Trophoblast cell (in vitro differentiated cells and primary cell): ENCODE results near the gene DPH6.

Experiments used
- DNase-seq, 2 donors: peaks; one replicate each; pipeline ENCODE4 v3.0.0-alpha.2; 2016
- H2AFZ ChIP-seq: 2 replicates; pipeline ENCODE4 v1.6.1; 2013; ENCODE audit warnings: low read length, moderate library complexity, mild to moderate bottlenecking; ENCODE audit not compliant: insufficient read depth, poor library complexity
- H2AK5ac ChIP-seq: 2 replicates; pipeline ENCODE4 v1.6.1; 2013; ENCODE audit warnings: mild to moderate bottlenecking, low read length
- H2BK120ac ChIP-seq: 2 replicates; pipeline ENCODE4 v1.6.1; 2013; ENCODE audit warnings: low read length, mild to moderate bottlenecking, moderate library complexity; ENCODE audit not compliant: insufficient read depth, poor library complexity
- H2BK12ac ChIP-seq: 2 replicates; pipeline ENCODE4 v1.6.1; 2013; ENCODE audit warnings: mild to moderate bottlenecking, low read length, moderate library complexity
- H2BK5ac ChIP-seq: 2 replicates; pipeline ENCODE4 v1.6.1; 2013; ENCODE audit warnings: low read length, low read depth, moderate library complexity, mild to moderate bottlenecking; ENCODE audit not compliant: poor library complexity
- H3K14ac ChIP-seq: 2 replicates; pipeline ENCODE4 v1.6.1; 2013; ENCODE audit warnings: mild to moderate bottlenecking, low read length
- H3K18ac ChIP-seq: 2 replicates; pipeline ENCODE4 v1.6.1; 2013; ENCODE audit warnings: mild to moderate bottlenecking, low read length
- H3K23ac ChIP-seq: 2 replicates; pipeline ENCODE4 v1.6.1; 2013; ENCODE audit warnings: low read length
- H3K27ac ChIP-seq: 2 replicates; pipeline ENCODE4 v1.5.1; 2013; ENCODE audit warnings: low read depth, mild to moderate bottlenecking, inconsistent platforms, low read length, moderate library complexity
- H3K27me3 ChIP-seq: 2 replicates; pipeline ENCODE4 v1.6.1; 2013; ENCODE audit warnings: inconsistent platforms, mild to moderate bottlenecking, low read length, moderate library complexity; ENCODE audit not compliant: insufficient read depth
- H3K36me3 ChIP-seq, 2 experiments: 1 replicate in 1 of 2; 2 replicates in 1 of 2; pipeline ENCODE4 v1.6.1; 2013; ENCODE audit warnings: low read length in 2 of 2, mild to moderate bottlenecking in 2 of 2, moderate library complexity in 1 of 2; ENCODE audit not compliant: insufficient read depth in 2 of 2, control insufficient read depth in 1 of 2
- H3K4ac ChIP-seq: 2 replicates; pipeline ENCODE4 v1.6.1; 2013; ENCODE audit warnings: low read depth, mild to moderate bottlenecking, low read length, moderate library complexity
- H3K4me1 ChIP-seq, 2 experiments: 1 replicate in 1 of 2; 2 replicates in 1 of 2; pipeline ENCODE4 v1.6.1; 2013; ENCODE audit warnings: low read length in 2 of 2, mild to moderate bottlenecking in 2 of 2, moderate library complexity in 1 of 2; ENCODE audit not compliant: insufficient read depth in 2 of 2, control insufficient read depth in 1 of 2
- H3K4me2 ChIP-seq: 2 replicates; pipeline ENCODE4 v1.6.1; 2013; ENCODE audit warnings: inconsistent platforms, mild to moderate bottlenecking, low read length, moderate library complexity
- H3K4me3 ChIP-seq: 2 replicates; pipeline ENCODE4 v1.5.1; 2013; ENCODE audit warnings: mild to moderate bottlenecking, low read depth, low read length, inconsistent platforms
- H3K79me1 ChIP-seq: one replicate; pipeline ENCODE4 v1.6.1; 2013; ENCODE audit warnings: low read length
- H3K79me2 ChIP-seq: 2 replicates; pipeline ENCODE4 v1.6.1; 2013; ENCODE audit warnings: low read length, mild to moderate bottlenecking; ENCODE audit not compliant: control insufficient read depth, insufficient read depth, poor library complexity
- H3K9ac ChIP-seq: 2 replicates; pipeline ENCODE4 v1.6.1; 2013; ENCODE audit warnings: mild to moderate bottlenecking, low read length
- H3K9me3 ChIP-seq: 2 replicates; pipeline ENCODE4 v1.6.1; 2013; ENCODE audit warnings: low read depth, mild to moderate bottlenecking, control low read depth, inconsistent platforms, low read length; ENCODE audit not compliant: insufficient read depth
- H4K12ac ChIP-seq: 2 replicates; pipeline ENCODE4 v1.6.1; 2013; ENCODE audit warnings: low read depth, mild to moderate bottlenecking, low read length, moderate library complexity
- H4K8ac ChIP-seq: 2 replicates; pipeline ENCODE4 v1.6.1; 2013; ENCODE audit warnings: low read depth, mild to moderate bottlenecking, low read length, moderate library complexity
- H4K91ac ChIP-seq: one replicate; pipeline ENCODE4 v1.6.1; 2013; ENCODE audit warnings: low read depth, mild to moderate bottlenecking, low read length, moderate library complexity
- WGBS: extraction: QIAGEN DNeasy Blood & Tissue Kit; methylation state at CpG from one replicate; pipeline ENCODE4 v1.1.7; 2013; ENCODE audit warnings: missing lambda C conversion rate; ENCODE audit not compliant: insufficient read length, insufficient coverage; ENCODE audit errors: extremely low coverage; 5-methylcytosine and 5-hydroxymethylcytosine counted together

The DPH6 gene

GRCh38 chr15:35550957-35551356 lies 5.0 kb upstream of the DPH6 start:
- H2BK5ac ChIP-seq = no peak overlapping the region
- peaks cover 0 to 3% of the 10 kb centered on the region in 2 experiments for H3K4me1 ChIP-seq
- H3K36me3 ChIP-seq = no peaks in the 10 kb centered on the region
- no peaks in the 10 kb centered on the region for H3K9me3 ChIP-seq
- H3K9ac ChIP-seq = no peak overlapping the region
- no peak overlapping the region for H2AK5ac ChIP-seq
- H3K79me2 ChIP-seq = peaks cover 3% of the 10 kb centered on the region
- DNase-seq = no peak
- peak overlapping the region; percentile 4 for H3K4me3 ChIP-seq
- no peaks in the 10 kb centered on the region for H3K27me3 ChIP-seq
- H3K27ac ChIP-seq = no peak overlapping the region
- no peak overlapping the region for H3K4me2 ChIP-seq
- H2BK120ac ChIP-seq = no peak overlapping the region
- H3K79me1 ChIP-seq = peaks cover 6% of the 10 kb centered on the region
- no peak overlapping the region for H3K4ac ChIP-seq
- no CpG with 5 or more reads among the region's 5 CpGs for WGBS
- no peak overlapping the region for H3K14ac ChIP-seq
- no peak overlapping the region for H4K12ac ChIP-seq
- no peak overlapping the region for H3K23ac ChIP-seq
- no peak overlapping the region for H2BK12ac ChIP-seq
- no peak overlapping the region for H4K91ac ChIP-seq
- H2AFZ ChIP-seq = no peak overlapping the region
- H4K8ac ChIP-seq = no peak overlapping the region
- no peak overlapping the region for H3K18ac ChIP-seq

DNA sequence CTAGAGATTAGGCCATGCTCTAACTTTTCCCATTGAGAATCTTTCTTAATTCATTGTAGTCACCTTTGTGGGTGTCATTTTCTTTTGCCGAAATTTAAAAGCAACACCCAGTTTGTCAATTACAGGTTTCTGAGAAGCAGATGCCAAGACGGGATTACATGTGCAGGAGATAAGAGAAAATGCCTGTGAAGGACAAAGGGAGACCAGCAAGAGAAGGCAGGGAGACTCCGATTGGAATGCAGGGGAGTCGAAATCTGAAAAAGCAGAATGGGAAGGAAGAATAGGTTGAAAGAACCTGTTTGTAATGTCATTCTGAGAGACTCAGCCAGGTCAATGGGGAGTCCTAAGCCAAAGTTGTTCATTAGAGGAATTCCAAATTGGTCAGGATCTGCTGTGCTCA lies 3.6 kb upstream of the DPH6 start:
- Histone ChIP-seq H2BK5ac (no peak overlapping the region), H3K4me1 (peaks cover 0 to 3% of the 10 kb centered on the region in 2 experiments), H3K79me2 (peaks cover 5% of the 10 kb centered on the region), H2AK5ac (no peak overlapping the region), H4K8ac (no peak overlapping the region), H4K91ac (no peak overlapping the region), H3K4me2 (no peak overlapping the region), H3K14ac (no peak overlapping the region), H3K79me1 (peaks cover 14% of the 10 kb centered on the region), H3K36me3 (no peaks in the 10 kb centered on the region), H2BK120ac (no peak overlapping the region), H2BK12ac (no peak overlapping the region), H2AFZ (no peak overlapping the region), H3K27ac (no peak overlapping the region), H3K18ac (no peak overlapping the region), H3K9me3 (no peaks in the 10 kb centered on the region), H3K9ac (no peak overlapping the region), H3K23ac (no peak overlapping the region), H3K4me3 (no peak overlapping the region), H3K27me3 (no peaks in the 10 kb centered on the region), H4K12ac (no peak overlapping the region), H3K4ac (no peak overlapping the region)
- WGBS = no CpG with 5 or more reads among the region's 4 CpGs
- DNase-seq = no peak

GRCh38 chr15:35548435-35548834 lies 2.5 kb upstream of the DPH6 start:
- no peaks in the 10 kb centered on the region for H3K36me3 ChIP-seq
- no peak overlapping the region for H2AFZ ChIP-seq
- peaks cover 0 to 3% of the 10 kb centered on the region in 2 experiments for H3K4me1 ChIP-seq
- no peak overlapping the region for H4K8ac ChIP-seq
- no peak overlapping the region for H3K18ac ChIP-seq
- H3K79me1 ChIP-seq = peaks cover 14% of the 10 kb centered on the region
- H3K9ac ChIP-seq = no peak overlapping the region
- H3K4me2 ChIP-seq = no peak overlapping the region
- no peaks in the 10 kb centered on the region for H3K9me3 ChIP-seq
- H2BK12ac ChIP-seq = no peak overlapping the region
- H3K14ac ChIP-seq = no peak overlapping the region
- H2BK5ac ChIP-seq = no peak overlapping the region
- no peak overlapping the region for H3K23ac ChIP-seq
- H3K27me3 ChIP-seq = no peaks in the 10 kb centered on the region
- H2AK5ac ChIP-seq = no peak overlapping the region
- no peak overlapping the region for H2BK120ac ChIP-seq
- H4K12ac ChIP-seq = no peak overlapping the region
- H3K79me2 ChIP-seq = peaks cover 5% of the 10 kb centered on the region
- H4K91ac ChIP-seq = no peak overlapping the region
- peak in 1 of 2 donors; percentile 52 for DNase-seq
- no peak overlapping the region for H3K27ac ChIP-seq
- WGBS = no CpG with 5 or more reads among the region's 2 CpGs
- H3K4me3 ChIP-seq = no peak overlapping the region
- H3K4ac ChIP-seq = no peak overlapping the region

DNA sequence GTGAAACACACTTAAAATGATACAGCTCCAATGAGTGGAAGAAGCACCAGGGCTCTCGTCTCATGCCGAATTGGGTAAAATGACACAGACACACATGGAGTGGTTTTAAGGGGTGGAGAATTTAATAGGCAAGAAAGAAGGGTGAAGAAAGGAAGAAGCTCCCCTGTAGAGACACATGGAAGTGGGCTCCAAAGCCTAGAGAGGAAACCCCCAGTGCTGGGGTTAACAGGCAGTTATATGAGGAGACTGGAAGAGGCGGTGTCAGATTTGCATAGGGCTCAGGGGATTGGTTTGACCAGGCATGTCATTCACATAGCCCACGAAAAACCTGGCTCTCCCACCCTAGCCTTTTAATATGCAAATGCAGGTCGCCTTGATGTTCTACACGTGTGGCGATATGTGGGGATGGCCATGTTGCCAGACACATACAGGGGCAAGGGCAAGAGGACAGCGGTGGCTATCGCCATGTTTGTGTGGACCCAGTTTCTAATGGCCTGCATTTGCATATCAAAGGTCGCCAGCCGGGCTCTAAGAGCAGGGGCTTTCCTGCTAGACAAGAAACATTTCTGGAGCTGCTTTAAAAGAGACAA lies 1.9 kb upstream of the DPH6 start:
- Histone ChIP-seq H3K36me3 (no peaks in the 10 kb centered on the region), H3K27ac (no peak overlapping the region), H3K79me2 (peaks cover 5% of the 10 kb centered on the region), H3K23ac (no peak overlapping the region), H3K18ac (no peak overlapping the region), H3K9ac (no peak overlapping the region), H3K9me3 (no peaks in the 10 kb centered on the region), H2BK12ac (no peak overlapping the region), H4K8ac (no peak overlapping the region), H2BK120ac (no peak overlapping the region), H2BK5ac (no peak overlapping the region), H3K4me1 (peaks cover 0 to 3% of the 10 kb centered on the region in 2 experiments), H3K14ac (no peak overlapping the region), H2AFZ (no peak overlapping the region), H3K4me3 (peak overlapping the region; percentile 37), H3K27me3 (no peaks in the 10 kb centered on the region), H4K12ac (no peak overlapping the region), H3K4me2 (peak overlapping the region; percentile 11), H2AK5ac (no peak overlapping the region), H3K4ac (no peak overlapping the region), H4K91ac (no peak overlapping the region), H3K79me1 (peaks cover 14% of the 10 kb centered on the region)
- no CpG with 5 or more reads among the region's 11 CpGs for WGBS
- no peak for DNase-seq
